SU-DHL-6 (cell line): ENCODE measurements around the gene RSPH9.

Experiments used
- H2AFZ ChIP-seq: fragments of 200-600 bp; sonication (generic); 2 replicates; pipeline ENCODE4 v1.6.1; 2014; ENCODE audit warnings: low read depth, mild to moderate bottlenecking, moderate library complexity, mixed read lengths, antibody characterized with exemption, low read length; ENCODE audit not compliant: severe bottlenecking
- H3F3A ChIP-seq: fragments of 200-600 bp; shearing (Covaris generic); 2 replicates; pipeline ENCODE4 v1.6.0; 2016; ENCODE audit warnings: antibody characterized with exemption, mild to moderate bottlenecking; ENCODE audit not compliant: insufficient read depth
- H3K27ac ChIP-seq: fragments of 200-600 bp; sonication (generic); 2 replicates; pipeline ENCODE4 v1.5.1; 2016; ENCODE audit warnings: low read depth, mild to moderate bottlenecking, low read length, moderate library complexity, mixed read lengths
- H3K27me3 ChIP-seq: fragments of 200-600 bp; sonication (generic), shearing (Covaris generic); 2 replicates; pipeline ENCODE4 v1.6.0; 2014; ENCODE audit warnings: mild to moderate bottlenecking, low read length
- H3K36me3 ChIP-seq: fragments of 200-600 bp; sonication (generic); 2 replicates; pipeline ENCODE4 v1.6.1; 2014; ENCODE audit warnings: mild to moderate bottlenecking, low read length, mixed read lengths
- H3K4me2 ChIP-seq: fragments of 300-600, 200-600 bp; shearing (Covaris generic), sonication (generic); 2 replicates; pipeline ENCODE4 v1.6.0; 2014; ENCODE audit warnings: low read length, low read depth, mild to moderate bottlenecking; ENCODE audit not compliant: poor library complexity, severe bottlenecking
- H3K4me3 ChIP-seq: fragments of 200-600 bp; sonication (generic); 2 replicates; pipeline ENCODE4 v1.5.1; 2014; ENCODE audit warnings: antibody characterized with exemption, low read length, mild to moderate bottlenecking, mixed read lengths; ENCODE audit not compliant: insufficient read depth, poor library complexity, severe bottlenecking
- H3K79me2 ChIP-seq: fragments of 200-600 bp; sonication (generic); 2 replicates; pipeline ENCODE4 v1.6.1; 2014; ENCODE audit warnings: mild to moderate bottlenecking, low read length, moderate library complexity; ENCODE audit not compliant: insufficient read depth
- H3K9ac ChIP-seq: fragments of 200-600 bp; sonication (generic); 2 replicates; pipeline ENCODE4 v1.7.0; 2014; ENCODE audit warnings: mild to moderate bottlenecking, low read length
- H3K9me2 ChIP-seq: fragments of 200-600 bp; sonication (generic); replicated peaks from 2 replicates; pipeline ENCODE4 v1.6.1; 2014; ENCODE audit warnings: low read length; ENCODE audit not compliant: insufficient read depth
- H3K9me3 ChIP-seq: fragments of 200-600 bp; sonication (generic); 2 replicates; pipeline ENCODE4 v1.6.1; 2014; ENCODE audit warnings: low read length, mixed read lengths; ENCODE audit not compliant: insufficient read depth
- H4K20me1 ChIP-seq: fragments of 200-600 bp; sonication (generic); 2 replicates; pipeline ENCODE4 v1.6.1; 2014; ENCODE audit warnings: low read depth, mild to moderate bottlenecking, antibody characterized with exemption, low read length, moderate library complexity, mixed read lengths
- EZH2phosphoT487 ChIP-seq: fragments of 200-600 bp; sonication (generic), shearing (Covaris generic); conservative IDR thresholded peaks from 2 replicates; pipeline ENCODE4 v1.6.1; 2018; ENCODE audit warnings: mild to moderate bottlenecking, antibody characterized with exemption, low read length, moderate library complexity, mixed read lengths
- TF ChIP-seq, protein P1 (sequence below): fragments of 200-600 bp; sonication (generic); IDR thresholded peaks from one replicate; pipeline ENCODE4 v1.5.1; 2017; ENCODE audit warnings: antibody characterized with exemption, mild to moderate bottlenecking, low read length, moderate library complexity; ENCODE audit not compliant: insufficient read depth, poor library complexity, severe bottlenecking

Gene RSPH9

DNA sequence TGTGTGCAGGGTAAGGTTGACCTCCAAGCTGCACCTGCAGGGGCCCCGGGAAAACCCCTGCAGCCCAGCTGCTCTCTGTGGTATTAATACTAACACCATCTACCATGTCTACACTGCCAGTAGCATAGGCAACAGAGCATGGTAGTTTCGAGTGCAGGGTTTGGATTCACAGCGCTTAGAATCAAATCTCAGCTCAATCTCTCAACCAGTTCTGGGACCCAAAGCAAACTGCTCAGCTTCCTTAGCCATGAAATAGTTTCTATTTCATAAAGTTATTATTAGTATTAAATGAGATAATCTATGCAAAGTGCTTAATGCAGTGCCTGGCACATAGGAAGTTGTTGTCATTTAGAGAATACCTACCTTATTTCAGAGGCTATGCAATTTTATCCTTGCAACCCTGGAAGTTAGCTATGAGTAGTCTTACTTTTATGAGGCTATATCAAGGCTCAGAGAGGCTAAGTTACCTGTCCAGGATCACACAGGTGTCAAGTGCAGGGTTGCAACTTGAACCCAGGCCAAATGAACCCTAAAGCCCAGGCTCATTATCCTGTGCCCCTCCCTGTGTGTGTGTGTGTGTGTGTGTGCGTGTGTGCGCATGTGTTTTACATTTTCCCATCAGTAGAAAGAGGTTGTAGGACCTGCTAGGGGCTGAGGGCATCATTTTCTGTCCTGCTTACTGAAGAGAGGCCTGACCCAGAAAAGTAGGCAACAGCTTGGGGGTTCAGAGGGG is 70.4 kb downstream of the RSPH9 start:
- peak overlapping the region; percentile 86 for H3K27ac ChIP-seq
- H3K4me2 ChIP-seq: peak overlapping the region; percentile 47
- TF ChIP-seq EZH2phosphoT487: no peak

DNA sequence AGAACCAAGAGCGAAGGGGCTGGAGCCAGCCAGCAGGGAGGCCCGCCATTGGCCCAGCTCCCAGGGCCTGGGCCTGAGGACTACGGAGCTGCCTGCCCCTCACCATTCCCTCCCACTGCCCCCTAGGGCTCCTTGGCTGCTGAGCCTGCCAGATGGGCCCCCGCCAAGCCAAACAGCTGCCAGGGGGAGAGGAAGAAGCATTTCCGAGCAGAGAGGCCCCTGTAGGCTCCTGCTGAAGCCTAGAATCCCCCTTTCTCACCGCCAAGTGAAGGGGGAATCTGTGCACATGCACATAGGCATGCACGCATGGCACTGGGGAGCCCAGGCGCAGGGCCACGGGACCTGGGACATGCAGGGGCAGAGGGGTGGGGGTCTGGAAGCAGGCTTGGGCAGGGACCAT is 71.3 kb downstream of the RSPH9 start:
- 0 out of 2 replicates have a peak, but pooled peaks have one; percentile 41 for TF ChIP-seq EZH2phosphoT487
- TF ChIP-seq, protein P1, sequence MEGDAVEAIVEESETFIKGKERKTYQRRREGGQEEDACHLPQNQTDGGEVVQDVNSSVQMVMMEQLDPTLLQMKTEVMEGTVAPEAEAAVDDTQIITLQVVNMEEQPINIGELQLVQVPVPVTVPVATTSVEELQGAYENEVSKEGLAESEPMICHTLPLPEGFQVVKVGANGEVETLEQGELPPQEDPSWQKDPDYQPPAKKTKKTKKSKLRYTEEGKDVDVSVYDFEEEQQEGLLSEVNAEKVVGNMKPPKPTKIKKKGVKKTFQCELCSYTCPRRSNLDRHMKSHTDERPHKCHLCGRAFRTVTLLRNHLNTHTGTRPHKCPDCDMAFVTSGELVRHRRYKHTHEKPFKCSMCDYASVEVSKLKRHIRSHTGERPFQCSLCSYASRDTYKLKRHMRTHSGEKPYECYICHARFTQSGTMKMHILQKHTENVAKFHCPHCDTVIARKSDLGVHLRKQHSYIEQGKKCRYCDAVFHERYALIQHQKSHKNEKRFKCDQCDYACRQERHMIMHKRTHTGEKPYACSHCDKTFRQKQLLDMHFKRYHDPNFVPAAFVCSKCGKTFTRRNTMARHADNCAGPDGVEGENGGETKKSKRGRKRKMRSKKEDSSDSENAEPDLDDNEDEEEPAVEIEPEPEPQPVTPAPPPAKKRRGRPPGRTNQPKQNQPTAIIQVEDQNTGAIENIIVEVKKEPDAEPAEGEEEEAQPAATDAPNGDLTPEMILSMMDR: no peak
- H3K9me2 ChIP-seq: no peaks in the 10 kb centered on the region
- H3K27me3 ChIP-seq: no peaks in the 10 kb centered on the region
- H3K9ac ChIP-seq: no peak overlapping the region; the same call in 1 of the 2 replicates
- no peaks in the 10 kb centered on the region for H3K79me2 ChIP-seq
- no peak overlapping the region for H3K4me3 ChIP-seq
- H2AFZ ChIP-seq: no peak overlapping the region
- H3K36me3 ChIP-seq: no peaks in the 10 kb centered on the region
- H4K20me1 ChIP-seq: no peaks in the 10 kb centered on the region
- peaks cover 24% of the 10 kb centered on the region for H3F3A ChIP-seq
- no peaks in the 10 kb centered on the region for H3K9me3 ChIP-seq
- H3K4me2 ChIP-seq: peak overlapping the region; percentile 47
- no peak overlapping the region; the same call in 1 of the 2 replicates for H3K27ac ChIP-seq

More for the DNA sequence above, 70.4 kb downstream of the RSPH9 start:
- no peaks in the 10 kb centered on the region for H3K9me2 ChIP-seq
- H3F3A ChIP-seq: peaks cover 24% of the 10 kb centered on the region
- no peaks in the 10 kb centered on the region for H3K79me2 ChIP-seq
- peak overlapping the region; percentile 10; the same call in 1 of the 2 replicates for H3K9ac ChIP-seq
- no peaks in the 10 kb centered on the region for H3K9me3 ChIP-seq
- no peak overlapping the region for H2AFZ ChIP-seq
- H4K20me1 ChIP-seq: no peaks in the 10 kb centered on the region
- no peak overlapping the region for H3K4me3 ChIP-seq
- H3K36me3 ChIP-seq: no peaks in the 10 kb centered on the region
- no peaks in the 10 kb centered on the region for H3K27me3 ChIP-seq

DNA sequence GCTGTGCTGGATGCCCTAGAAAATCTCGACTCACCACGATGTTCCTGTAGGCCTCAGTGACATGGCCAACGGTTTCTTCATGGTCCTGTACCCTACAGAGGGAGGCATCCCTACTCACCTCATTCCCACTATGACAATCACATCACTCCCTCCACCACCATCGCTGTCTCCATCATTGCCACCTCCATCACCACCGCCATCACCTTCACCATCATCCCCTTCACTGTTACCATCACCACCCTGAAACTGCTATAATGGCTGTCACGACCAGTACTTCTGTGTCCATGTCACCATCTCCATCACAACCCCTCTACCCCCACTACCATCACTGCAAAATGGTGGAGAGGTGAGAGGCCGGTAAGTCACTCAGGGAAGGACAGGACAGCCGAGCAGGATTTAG is 72.6 kb downstream of the RSPH9 start:
- Histone ChIP-seq H3K27ac (no peak overlapping the region), H2AFZ (no peak overlapping the region), H3K36me3 (no peaks in the 10 kb centered on the region)

DNA sequence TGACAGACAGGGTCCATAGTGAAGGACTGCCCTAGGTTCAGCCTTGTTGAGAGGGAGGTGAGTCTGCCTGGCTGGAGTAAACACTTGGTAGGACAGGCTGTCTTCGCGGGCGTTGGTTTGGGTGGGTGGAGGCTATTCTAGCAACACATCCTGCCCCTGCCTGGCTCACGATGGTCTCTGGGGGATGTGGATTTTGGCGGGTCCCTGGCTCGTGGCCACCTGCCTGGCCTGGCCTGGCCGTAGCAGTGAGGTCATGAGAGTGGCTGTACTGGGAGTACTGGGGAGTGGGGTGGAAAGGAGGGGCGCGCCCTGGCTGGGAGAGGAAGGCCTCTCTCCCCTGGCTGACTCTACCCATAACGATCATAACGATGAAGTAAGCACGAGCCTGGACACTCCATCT is 73.0 kb downstream of the RSPH9 start:
- no peak overlapping the region for H3K27ac ChIP-seq
- H3K9me3 ChIP-seq: no peaks in the 10 kb centered on the region
- TF ChIP-seq EZH2phosphoT487: no peak
- TF ChIP-seq, protein P1: no peak
- no peaks in the 10 kb centered on the region for H3K79me2 ChIP-seq
- no peaks in the 10 kb centered on the region for H3K27me3 ChIP-seq
- no peak overlapping the region for H3K4me3 ChIP-seq
- H4K20me1 ChIP-seq: no peaks in the 10 kb centered on the region
- H3K9ac ChIP-seq: no peak overlapping the region
- H3K4me2 ChIP-seq: no peak overlapping the region
- H3F3A ChIP-seq: peaks cover 24% of the 10 kb centered on the region
- H2AFZ ChIP-seq: no peak overlapping the region
- no peaks in the 10 kb centered on the region for H3K36me3 ChIP-seq
- no peaks in the 10 kb centered on the region for H3K9me2 ChIP-seq

More for the DNA sequence above, 72.6 kb downstream of the RSPH9 start:
- Histone ChIP-seq H3K9ac (no peak overlapping the region), H3K4me2 (no peak overlapping the region), H4K20me1 (no peaks in the 10 kb centered on the region), H3K9me3 (no peaks in the 10 kb centered on the region), H3K4me3 (no peak overlapping the region), H3K27me3 (no peaks in the 10 kb centered on the region), H3F3A (peaks cover 24% of the 10 kb centered on the region), H3K9me2 (no peaks in the 10 kb centered on the region), H3K79me2 (no peaks in the 10 kb centered on the region)
- TF ChIP-seq, protein P1: no peak
- TF ChIP-seq EZH2phosphoT487: no peak
